Fibroblast of mammary gland (primary cell): ENCODE results near the gene MVP.
A peak's percentile ranks its signal among the peaks of the same experiment; 100 is the strongest.

Source experiments
- DNase-seq: peaks from one replicate; pipeline ENCODE4 v3.0.0-alpha.2; 2010; ENCODE audit warnings: low read depth
- H3K4me3 ChIP-seq: 2 replicates; pipeline ENCODE4 v1.5.1; 2011; ENCODE audit warnings: low read depth, mild to moderate bottlenecking, low read length, moderate library complexity; ENCODE audit not compliant: control insufficient read depth
- TF ChIP-seq, protein P1 (sequence below): conservative IDR thresholded peaks from 2 replicates; pipeline ENCODE4 v1.5.1; 2011; ENCODE audit warnings: low read depth, low read length, inconsistent platforms; ENCODE audit not compliant: control insufficient read depth, insufficient read depth

Gene MVP

GRCh38 chr16:29812754-29813643, 7.3 kb upstream of the MVP start:
- DNase-seq: no peak
- TF ChIP-seq, protein P1, sequence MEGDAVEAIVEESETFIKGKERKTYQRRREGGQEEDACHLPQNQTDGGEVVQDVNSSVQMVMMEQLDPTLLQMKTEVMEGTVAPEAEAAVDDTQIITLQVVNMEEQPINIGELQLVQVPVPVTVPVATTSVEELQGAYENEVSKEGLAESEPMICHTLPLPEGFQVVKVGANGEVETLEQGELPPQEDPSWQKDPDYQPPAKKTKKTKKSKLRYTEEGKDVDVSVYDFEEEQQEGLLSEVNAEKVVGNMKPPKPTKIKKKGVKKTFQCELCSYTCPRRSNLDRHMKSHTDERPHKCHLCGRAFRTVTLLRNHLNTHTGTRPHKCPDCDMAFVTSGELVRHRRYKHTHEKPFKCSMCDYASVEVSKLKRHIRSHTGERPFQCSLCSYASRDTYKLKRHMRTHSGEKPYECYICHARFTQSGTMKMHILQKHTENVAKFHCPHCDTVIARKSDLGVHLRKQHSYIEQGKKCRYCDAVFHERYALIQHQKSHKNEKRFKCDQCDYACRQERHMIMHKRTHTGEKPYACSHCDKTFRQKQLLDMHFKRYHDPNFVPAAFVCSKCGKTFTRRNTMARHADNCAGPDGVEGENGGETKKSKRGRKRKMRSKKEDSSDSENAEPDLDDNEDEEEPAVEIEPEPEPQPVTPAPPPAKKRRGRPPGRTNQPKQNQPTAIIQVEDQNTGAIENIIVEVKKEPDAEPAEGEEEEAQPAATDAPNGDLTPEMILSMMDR: no peak
- peak overlapping the region; percentile 44 for H3K4me3 ChIP-seq

GRCh38 chr16:29813644-29814562, 6.4 kb upstream of the MVP start:
- no peak overlapping the region for H3K4me3 ChIP-seq
- DNase-seq: no peak
- TF ChIP-seq, protein P1: no peak

GRCh38 chr16:29814592-29814991, 5.7 kb upstream of the MVP start:
- TF ChIP-seq, protein P1: no peak
- no peak for DNase-seq
- no peak overlapping the region for H3K4me3 ChIP-seq

GRCh38 chr16:29815032-29815721, 5.1 kb upstream of the MVP start:
- peak overlapping the region; percentile 80 for H3K4me3 ChIP-seq
- TF ChIP-seq, protein P1: no peak
- no peak for DNase-seq

GRCh38 chr16:29815793-29816693, 4.2 kb upstream of the MVP start, which contains the start of gene PAGR1:
Gene PAGR1 (plus strand): TSS chr16:29816152. CDS start chr16:29816526, 374 bp downstream.
- TF ChIP-seq, protein P1: peak; percentile 69
- DNase-seq: peak; percentile 100
- H3K4me3 ChIP-seq: peak within 1 kb of the TSS; percentile 80
